A549 (cell line): Measurements from ENCODE around the gene DOCK10.

ENCODE experiments used
- CHD2 ChIP-seq: fragments of 150-350 bp; IDR thresholded peaks from 2 replicates; pipeline ENCODE4 v1.6.1; 2014; ENCODE audit warnings: low read length; ENCODE audit not compliant: partially characterized antibody
- POLR2A ChIP-seq: IDR thresholded peaks from 2 replicates; pipeline ENCODE4 v1.6.1; 2012; ENCODE audit warnings: mild to moderate bottlenecking, low read length
- RAD21 ChIP-seq, 2 experiments: fragments of >200 bp in 1 of 2; sonication (Bioruptor Twin) in 1 of 2; formaldehyde crosslinking in 1 of 2; IDR thresholded peaks in 1 of 2; conservative IDR thresholded peaks in 1 of 2; 2 replicates in 1 of 2; 3 replicates in 1 of 2; pipeline ENCODE4 v1.6.1; 2012 to 2018; ENCODE audit warnings: inconsistent platforms in 1 of 2
- ZFP36 ChIP-seq: fragments of 450-650 bp; IDR thresholded peaks from 2 replicates; pipeline ENCODE4 v1.6.1; 2014; ENCODE audit warnings: borderline replicate concordance; ENCODE audit not compliant: partially characterized antibody
- TF ChIP-seq, protein P1 (sequence below): fragments of >200 bp; sonication (Bioruptor Twin); formaldehyde crosslinking; IDR thresholded peaks from 3 replicates; pipeline ENCODE4 v1.5.1; 2016

DNA sequence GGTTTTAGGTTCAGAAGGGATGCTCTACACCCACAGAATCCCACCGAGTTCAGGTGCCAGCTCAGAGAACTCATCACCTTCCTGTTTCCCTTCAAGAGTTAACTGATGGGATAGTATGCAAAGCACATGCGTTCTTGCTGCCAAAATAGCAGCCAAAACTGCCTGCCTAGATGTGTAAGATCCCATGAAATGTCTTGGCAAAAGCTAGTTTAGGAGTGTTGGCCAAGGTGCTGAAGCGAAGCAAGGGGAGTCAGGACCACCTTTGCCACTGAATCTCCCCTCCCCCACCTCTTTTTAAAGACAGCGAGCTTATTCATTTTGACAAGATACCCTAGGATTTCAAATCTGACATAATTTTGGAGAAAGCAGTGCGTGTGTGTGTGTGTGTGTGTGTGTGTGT lies 2.1 kb downstream of the DOCK10 start:
- TF ChIP-seq, protein P1, sequence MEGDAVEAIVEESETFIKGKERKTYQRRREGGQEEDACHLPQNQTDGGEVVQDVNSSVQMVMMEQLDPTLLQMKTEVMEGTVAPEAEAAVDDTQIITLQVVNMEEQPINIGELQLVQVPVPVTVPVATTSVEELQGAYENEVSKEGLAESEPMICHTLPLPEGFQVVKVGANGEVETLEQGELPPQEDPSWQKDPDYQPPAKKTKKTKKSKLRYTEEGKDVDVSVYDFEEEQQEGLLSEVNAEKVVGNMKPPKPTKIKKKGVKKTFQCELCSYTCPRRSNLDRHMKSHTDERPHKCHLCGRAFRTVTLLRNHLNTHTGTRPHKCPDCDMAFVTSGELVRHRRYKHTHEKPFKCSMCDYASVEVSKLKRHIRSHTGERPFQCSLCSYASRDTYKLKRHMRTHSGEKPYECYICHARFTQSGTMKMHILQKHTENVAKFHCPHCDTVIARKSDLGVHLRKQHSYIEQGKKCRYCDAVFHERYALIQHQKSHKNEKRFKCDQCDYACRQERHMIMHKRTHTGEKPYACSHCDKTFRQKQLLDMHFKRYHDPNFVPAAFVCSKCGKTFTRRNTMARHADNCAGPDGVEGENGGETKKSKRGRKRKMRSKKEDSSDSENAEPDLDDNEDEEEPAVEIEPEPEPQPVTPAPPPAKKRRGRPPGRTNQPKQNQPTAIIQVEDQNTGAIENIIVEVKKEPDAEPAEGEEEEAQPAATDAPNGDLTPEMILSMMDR: no peak
- no peak for TF ChIP-seq RAD21 (conservative IDR thresholded peaks at IDR 0.05 in 1 of 2, IDR thresholded peaks at IDR 0.05 in 1 of 2)
- no peak for TF ChIP-seq POLR2A
- no peak for TF ChIP-seq CHD2
- no peak for TF ChIP-seq ZFP36
